Osteocyte (in vitro differentiated cells): ENCODE results near the gene VIT. TPM values are rescaled to one million over a fixed set of nuclear protein-coding genes. Genes with fewer than 3 reads are reported as not detected.

Source experiments
- DNase-seq: peaks from one replicate; pipeline ENCODE4 v3.0.0; 2021; ENCODE audit warnings: mixed read lengths; ENCODE audit not compliant: unreplicated experiment; ENCODE audit errors: extremely low spot score
- H3K27ac Mint-ChIP-seq: one replicate; pipeline ENCODE4 v1.8.0; 2021; ENCODE audit warnings: mild to moderate bottlenecking, mixed read lengths; ENCODE audit not compliant: unreplicated experiment
- H3K27me3 Mint-ChIP-seq: one replicate; pipeline ENCODE4 v1.8.0; 2021; ENCODE audit warnings: mixed read lengths; ENCODE audit not compliant: unreplicated experiment
- H3K36me3 Mint-ChIP-seq: one replicate; pipeline ENCODE4 v1.8.0; 2021; ENCODE audit warnings: mixed read lengths; ENCODE audit not compliant: unreplicated experiment
- H3K4me1 Mint-ChIP-seq: one replicate; pipeline ENCODE4 v1.8.0; 2021; ENCODE audit warnings: mixed read lengths; ENCODE audit not compliant: unreplicated experiment
- H3K4me3 Mint-ChIP-seq: one replicate; pipeline ENCODE4 v1.8.0; 2021; ENCODE audit warnings: mild to moderate bottlenecking, moderate library complexity, mixed read lengths; ENCODE audit not compliant: unreplicated experiment
- H3K9me3 Mint-ChIP-seq: one replicate; pipeline ENCODE4 v1.8.0; 2021; ENCODE audit warnings: mixed read lengths; ENCODE audit not compliant: unreplicated experiment
- CTCF ChIP-seq: fragments of 200-600 bp; sonication (generic); IDR thresholded peaks from 2 replicates; pipeline ENCODE4 v1.5.0; 2021; ENCODE audit warnings: antibody characterized with exemption, mild to moderate bottlenecking, moderate library complexity
- total RNA-seq: library from RNA; stranded (reverse); gene quantifications from 2 replicates; pipeline ENCODE4 v1.2.1, GENCODE V29; 2021

The VIT gene
- total RNA-seq, 1 donor from 2014 or later = 11.4 TPM

- H3K9me3 Mint-ChIP-seq = peaks cover 5% of the 10 kb centered on the region
- no peak for TF ChIP-seq CTCF
- H3K27ac Mint-ChIP-seq = no peak overlapping the region
- no peaks in the 10 kb centered on the region for H3K27me3 Mint-ChIP-seq
- H3K36me3 Mint-ChIP-seq = peaks cover 6% of the 10 kb centered on the region
- H3K4me1 Mint-ChIP-seq = peaks cover 7% of the 10 kb centered on the region
- no peak overlapping the region for H3K4me3 Mint-ChIP-seq
- no peak for DNase-seq
These were observed 21.2 kb downstream of the VIT start for GRCh38 chr2:36717603-36718266.

GRCh38 chr2:36727550-36727949, 31.0 kb downstream of the VIT start:
- DNase-seq = no peak
- Mint-ChIP-seq H3K27me3 (no peaks in the 10 kb centered on the region), H3K27ac (no peak overlapping the region), H3K4me1 (peaks cover 13% of the 10 kb centered on the region), H3K36me3 (no peaks in the 10 kb centered on the region), H3K4me3 (no peak overlapping the region), H3K9me3 (no peaks in the 10 kb centered on the region)
- TF ChIP-seq CTCF = no peak

- no peak overlapping the region for H3K4me3 Mint-ChIP-seq
- DNase-seq = no peak
- no peaks in the 10 kb centered on the region for H3K36me3 Mint-ChIP-seq
- no peak for TF ChIP-seq CTCF
- H3K4me1 Mint-ChIP-seq = peaks cover 15% of the 10 kb centered on the region
- no peaks in the 10 kb centered on the region for H3K27me3 Mint-ChIP-seq
- no peak overlapping the region for H3K27ac Mint-ChIP-seq
- H3K9me3 Mint-ChIP-seq = no peaks in the 10 kb centered on the region
These were observed 32.6 kb downstream of the VIT start for GRCh38 chr2:36729067-36729466.

GRCh38 chr2:36731941-36732672, 35.6 kb downstream of the VIT start:
- H3K4me1 Mint-ChIP-seq = peaks cover 15% of the 10 kb centered on the region

More at GRCh38 chr2:36731941-36732672, 35.6 kb downstream of the VIT start:
- no peak for DNase-seq
- TF ChIP-seq CTCF = no peak
- Mint-ChIP-seq H3K27ac (peak overlapping the region; percentile 70), H3K9me3 (no peaks in the 10 kb centered on the region), H3K27me3 (no peaks in the 10 kb centered on the region), H3K4me3 (no peak overlapping the region), H3K36me3 (no peaks in the 10 kb centered on the region)
